ENCODE results near the gene USP10.

GRCh38 chr16:84789431-84789830 is 89.6 kb downstream of the USP10 start:
- no peak for TF ChIP-seq CTCF (IDR thresholded peaks at IDR 0.05; ENCODE audit: extremely low read depth in 1 of 2, insufficient read depth in 1 of 2, low read depth in 1 of 2, low read length in 2 of 2)
- no peak for TF ChIP-seq POLR2A (IDR thresholded peaks at IDR 0.05; ENCODE audit: low read depth, low read length)
- no peak for TF ChIP-seq FOS (IDR thresholded peaks at IDR 0.05; ENCODE audit: borderline replicate concordance, insufficient read depth, low read length)

All from endothelial cell of umbilical vein (primary cell).